ENCODE measurements around the gene PYGO2.
"Not testable (repeated sequence)": the region's sequence is repeated elsewhere in the genome, so short reads cannot be mapped to it uniquely, and the experiment has no call there.

Gene PYGO2

DNA sequence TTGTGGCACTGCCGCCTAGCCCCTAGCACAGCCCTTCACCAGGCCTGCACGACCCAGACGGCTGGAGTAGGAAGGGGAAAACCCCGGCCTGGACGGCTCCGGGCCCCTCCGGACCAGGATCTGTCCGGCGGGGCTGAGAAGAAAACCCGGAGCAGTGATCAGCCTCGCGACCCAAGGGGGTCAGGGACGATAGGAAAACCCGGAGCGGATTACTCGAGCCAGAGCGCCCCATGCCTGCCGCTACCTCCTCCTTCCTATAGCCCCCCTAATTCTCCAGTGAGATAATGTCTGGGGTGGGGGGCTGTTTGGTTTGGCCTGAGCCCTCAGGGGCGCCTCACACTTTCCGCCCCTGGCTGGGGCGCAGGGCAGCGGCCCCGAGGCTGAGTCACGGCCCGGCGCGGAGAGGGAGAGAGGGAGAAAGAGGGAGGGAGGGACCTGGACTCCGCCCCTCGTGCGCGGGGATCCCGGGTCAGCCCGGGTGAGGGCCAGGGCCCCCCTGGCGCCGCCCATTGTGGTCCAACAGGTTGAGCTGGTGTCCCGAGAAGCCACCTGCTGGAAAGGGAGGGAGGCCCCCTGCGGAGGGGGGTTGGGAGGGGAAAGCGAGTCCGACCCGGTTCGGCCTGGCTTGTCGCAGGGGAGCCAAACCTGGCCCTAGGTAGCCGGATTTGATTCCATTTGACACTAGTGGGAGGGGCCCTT, 39.3 kb upstream of the PYGO2 start:
- DNase-seq: peak; percentile 56 to 98 (median 83)

DNA sequence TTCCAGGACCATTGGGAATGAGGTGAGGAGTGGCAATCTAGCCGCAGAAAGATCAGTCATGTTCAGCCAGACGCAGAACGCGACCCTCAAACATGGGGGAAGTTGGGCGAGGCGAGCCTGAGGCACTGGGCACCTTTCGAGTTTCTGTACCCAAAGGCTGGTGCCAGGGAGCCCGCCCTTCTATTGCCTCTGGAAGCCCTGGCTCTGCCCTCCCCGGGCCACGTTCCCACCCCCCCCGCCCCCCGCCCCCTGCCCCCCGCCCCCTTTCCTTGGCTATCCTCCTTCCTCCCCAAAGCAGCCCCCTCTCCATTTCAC, 38.8 kb upstream of the PYGO2 start:
- peak in 9 of 51 donors; percentile 47 to 77 (median 69) for DNase-seq

DNA sequence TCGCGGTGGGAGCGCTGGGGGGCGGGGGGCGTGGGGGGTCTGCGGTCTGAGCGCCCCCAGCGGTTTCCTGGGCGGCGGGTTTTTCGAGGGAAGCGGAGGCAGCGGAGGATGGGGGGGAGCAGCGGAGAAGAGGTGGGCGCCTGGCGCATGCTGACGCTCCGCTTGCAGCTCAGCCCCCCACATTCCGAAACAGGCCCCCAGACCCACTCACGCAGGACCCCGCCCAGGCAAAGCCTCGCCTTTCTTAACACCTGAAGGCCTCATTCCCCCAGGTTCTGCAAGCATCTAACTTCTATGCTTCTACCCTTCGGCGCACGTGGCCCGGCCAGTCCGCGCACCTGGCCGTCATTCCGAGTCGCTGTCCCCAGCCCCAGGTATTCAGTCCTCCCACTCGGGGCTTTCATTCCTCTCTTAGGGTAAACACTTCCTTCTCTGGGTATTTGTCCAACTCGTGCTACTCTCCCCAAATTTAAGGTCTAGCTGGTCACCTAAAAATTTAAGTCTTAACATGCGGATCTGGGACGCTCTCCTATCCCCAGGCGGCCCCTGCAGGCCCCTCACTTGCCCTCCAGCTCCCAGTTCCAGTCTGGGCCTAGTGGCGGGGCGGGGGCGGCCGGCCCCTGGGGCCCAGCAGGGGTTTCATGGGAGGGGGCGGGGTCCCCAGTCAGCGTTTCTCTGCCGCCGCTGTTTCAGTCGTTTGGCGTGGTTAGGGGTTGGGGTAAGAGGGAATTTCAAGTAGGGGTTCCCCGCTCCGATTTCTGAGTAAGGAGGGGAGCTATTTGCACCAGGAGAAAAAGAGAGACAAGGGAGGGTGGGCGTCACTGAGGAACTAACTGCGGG, 38.2 kb upstream of the PYGO2 start:
- DNase-seq: peak in 5 of 51 donors; percentile 44 to 61 (median 51)

DNA sequence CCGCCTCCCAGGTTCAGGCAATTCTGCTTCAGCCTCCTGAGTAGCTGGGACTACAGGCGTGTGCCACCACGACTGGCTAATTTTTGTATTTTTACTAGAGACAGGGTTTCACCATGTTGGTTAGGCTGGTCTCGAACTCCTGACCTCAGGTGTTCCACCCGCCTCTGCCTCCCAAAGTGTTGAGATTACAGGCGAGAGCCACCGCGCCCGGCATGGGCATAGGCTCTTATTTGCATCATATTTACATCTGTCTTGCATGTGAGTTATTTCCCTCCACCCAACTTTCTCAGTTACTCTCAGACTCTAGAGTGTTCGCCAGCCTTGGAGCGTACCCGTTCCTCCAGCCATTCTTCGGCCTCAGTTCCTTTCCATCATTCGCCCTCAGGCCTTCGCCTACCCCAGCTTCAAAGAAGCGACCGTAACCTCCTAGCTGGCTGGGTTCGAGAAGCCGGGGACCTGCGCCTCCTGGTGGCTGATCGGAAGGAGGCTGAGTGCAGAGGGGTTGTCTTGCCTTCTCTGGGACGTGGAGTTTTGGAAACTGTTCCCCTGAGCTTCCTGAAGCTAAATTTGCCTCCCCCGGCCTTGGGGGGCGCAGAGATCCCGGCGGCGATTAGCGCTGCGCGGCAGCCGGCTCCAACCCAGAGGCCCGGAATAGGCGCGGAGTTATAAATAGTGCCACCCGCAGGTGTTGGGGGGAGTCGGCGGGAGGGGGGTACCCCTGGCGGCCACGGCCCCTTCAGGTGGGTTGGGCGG, 37.4 kb upstream of the PYGO2 start:
- peak in 35 of 51 donors; percentile 17 to 71 (median 39) for DNase-seq

DNA sequence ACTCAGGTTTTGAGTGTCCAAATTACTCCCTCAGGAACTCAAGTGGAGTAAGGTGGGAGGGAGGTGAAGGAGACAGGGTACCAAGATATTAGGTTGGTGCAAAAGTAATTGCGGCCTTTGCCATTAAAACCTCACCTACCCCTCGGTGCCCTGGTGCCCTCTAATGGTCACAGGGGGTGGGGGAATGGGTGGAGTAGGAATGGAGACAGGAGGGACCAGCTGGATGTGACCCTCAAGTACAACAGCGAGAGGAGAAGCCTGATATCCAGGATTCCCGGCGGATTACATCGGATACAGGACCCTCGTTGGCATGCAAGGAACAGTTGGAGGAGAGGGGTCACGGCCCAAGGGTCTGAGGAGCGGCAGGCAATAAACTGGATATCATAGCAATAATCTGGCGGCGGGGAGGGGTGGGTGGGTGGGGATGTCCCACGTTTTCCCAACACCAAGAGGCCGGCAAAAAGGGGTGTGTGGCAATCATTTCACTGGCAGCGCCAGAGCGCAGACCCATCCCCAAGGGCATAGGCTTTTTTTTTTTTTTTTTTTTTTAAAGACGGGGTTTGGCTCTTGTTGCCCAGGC, 36.7 kb upstream of the PYGO2 start:
- DNase-seq: no peak

DNA sequence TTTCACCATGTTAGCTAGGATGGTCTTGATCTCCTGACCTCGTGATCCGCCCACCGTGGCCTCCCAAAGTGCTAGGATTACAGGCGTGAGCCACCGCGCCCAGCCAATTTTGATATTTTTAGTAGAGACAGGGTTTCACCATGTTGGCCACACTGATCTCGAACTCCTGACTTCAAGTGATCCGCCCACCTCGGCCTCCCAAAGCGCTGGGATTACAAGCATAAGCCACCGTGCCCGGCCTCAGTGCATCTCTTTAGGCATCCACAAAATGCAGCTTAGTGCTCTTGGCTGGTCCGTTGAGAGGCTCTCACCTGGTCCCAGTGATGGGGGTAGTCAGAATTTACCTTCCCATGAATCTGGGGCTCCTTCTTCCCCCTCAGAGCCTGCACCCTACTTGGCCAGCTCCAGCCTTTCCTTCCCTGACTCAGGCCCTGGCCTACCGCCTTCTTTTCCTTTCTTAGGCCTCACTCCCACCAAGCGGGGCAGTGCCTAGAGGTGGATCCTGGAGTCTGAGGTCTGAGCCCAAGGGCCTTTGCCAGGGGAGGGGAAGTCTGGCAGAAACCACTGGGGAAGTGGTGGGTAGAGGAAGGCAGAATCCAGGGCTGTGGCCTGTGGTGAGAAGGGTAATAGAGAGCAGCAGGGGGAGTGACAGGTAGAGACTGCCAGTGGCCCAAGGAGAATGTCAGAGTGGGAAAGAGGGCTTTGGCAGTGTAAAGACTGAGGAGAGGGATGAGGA, 35.6 kb upstream of the PYGO2 start:
- DNase-seq: no peak

DNA sequence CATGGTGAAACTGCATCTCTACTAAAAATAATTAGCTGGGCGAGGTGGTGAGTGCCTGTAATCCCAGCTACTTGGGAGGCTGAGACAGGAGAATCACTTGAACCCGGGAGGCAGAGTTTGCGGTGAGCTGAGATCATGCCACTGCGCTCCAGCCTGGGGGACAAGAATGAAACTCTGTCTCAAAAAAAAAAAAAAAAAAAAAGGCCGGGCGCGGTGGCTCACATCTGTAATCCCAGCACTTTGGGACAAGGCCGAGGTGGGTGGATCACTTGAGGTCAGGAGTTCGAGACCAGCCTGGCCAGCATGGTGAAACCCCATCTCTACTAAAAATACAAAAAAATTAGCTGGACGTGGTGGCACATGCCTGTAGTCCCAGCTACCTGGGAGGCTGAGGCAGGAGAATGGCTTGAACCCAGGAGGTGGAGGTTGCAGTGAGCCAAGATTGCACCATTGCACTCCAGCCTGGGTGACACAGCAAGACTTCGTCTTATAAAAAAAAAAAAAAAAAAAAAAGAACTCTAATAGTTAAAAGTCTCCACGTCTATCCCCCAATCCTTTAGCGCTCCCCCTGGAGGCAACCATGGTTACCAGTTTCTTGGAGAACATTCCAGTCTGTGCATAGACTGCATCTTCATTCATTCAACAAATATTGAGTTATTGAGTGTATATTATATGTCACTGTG, 33.9 kb upstream of the PYGO2 start:
- peak in 4 of 51 donors; percentile 19 to 35 (median 25) for DNase-seq

DNA sequence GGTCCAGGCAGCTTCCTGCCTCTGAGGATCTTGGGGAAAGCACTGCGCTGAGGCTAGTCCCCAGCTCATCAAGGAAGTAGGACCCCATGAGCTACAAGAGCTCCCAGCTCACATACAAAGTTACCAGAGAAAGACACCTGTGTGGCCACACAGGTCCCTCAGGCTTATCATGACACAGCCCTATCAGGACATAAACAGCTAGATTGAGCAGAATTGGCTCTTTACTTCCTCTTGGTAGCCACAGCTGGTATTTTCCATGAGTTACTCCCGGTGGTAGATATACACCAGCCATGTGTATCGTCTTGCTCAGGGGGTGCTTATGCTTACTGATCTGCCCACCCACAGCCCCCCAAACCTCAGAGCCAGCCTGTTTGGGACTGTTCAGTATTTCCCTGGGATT, 33.0 kb upstream of the PYGO2 start:
- no peak for DNase-seq

DNA sequence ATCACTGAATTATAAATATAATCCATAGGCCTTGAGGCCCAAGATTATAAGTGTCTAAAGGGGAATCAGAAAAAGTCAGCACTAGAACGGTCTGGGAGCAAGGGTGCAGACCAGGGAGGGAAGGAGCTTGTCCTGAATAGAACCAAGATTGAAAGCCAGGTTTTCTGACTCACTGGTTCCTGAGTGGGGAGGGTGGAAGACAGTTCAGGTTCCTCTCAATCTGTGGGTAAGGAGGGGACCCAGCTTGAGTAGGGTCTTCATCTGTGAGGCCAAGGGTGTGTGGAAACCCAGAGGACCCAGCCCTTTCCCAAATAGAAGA, 32.6 kb upstream of the PYGO2 start:
- no peak for DNase-seq

DNA sequence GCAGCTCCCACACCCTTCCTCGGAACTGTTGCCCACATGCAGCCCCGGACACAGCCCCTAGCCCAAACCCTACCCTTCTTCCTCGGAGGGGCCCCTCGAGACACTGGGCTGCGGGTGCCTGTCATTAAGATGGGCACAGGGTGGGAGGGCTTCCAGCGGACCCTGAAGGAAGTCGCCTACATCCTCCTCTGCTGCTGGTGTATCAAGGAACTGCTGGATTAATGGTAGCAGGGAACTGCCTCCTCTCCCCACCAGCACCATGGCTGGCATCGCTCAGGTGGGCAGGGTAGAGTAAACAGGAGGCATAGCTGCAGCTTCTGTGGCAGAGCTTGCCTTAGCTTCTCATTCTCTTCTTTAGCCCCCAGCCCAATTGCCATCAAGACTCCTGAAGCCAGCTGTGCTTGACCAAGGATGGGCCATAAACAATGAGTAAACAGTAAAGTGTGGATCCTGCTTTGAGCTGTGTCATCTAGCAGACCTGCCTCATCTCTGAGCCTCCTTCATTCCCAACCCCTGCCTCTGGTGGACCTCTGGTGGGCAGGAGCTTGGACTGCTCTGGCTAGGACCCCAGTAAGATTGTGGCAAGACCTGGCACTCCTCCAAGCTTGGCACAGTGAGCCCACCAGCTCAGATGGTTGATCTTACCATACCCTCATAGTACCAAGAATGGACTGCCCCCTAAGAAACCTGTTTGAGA, 32.1 kb upstream of the PYGO2 start, which contains the start of gene LENEP:
Gene LENEP (plus strand): TSS at position 15 of the 697 bp plus-strand sequence. CDS start 22 bp downstream, at position 37.
- DNase-seq: no peak

DNA sequence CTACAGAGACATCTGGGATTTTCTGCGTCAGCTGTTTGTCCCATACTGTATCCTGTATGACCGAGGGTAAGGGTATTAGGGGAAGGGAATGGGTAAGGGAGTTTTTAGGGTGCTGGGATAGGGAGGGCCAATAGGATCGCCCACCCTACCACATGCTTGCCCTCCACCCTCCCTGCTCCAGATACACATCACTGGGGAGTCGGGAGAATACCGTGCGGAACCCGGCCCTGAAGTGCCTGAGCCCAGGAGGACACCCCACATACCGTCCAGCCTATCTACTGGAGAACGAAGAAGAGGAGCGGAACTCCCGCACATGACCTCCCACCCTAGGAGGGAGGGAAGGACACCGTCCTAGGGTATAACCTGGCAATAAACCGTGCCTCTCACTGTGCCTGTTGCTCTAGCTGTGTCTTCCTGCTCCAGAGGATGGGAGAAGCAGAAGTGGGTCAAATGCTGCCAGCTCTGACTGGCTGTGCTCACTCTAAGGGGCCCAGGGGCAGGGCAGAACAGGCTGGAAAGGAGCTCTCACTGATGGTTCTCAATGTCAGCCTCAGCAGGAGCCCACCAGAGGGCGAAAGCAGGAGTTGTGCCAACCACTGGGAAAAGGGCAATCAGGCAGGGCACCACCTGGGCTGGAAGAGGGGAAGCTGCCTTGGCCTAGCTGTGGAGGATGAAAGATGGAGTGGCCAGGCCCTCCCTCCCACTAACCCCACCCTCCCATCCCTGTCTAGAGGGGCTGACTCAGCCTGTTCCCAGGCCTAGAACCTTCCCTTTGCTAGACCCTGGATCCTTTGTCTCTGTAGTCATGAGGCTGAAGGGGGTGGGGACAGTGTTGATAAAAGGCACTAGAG, 31.4 kb upstream of the PYGO2 start:
- no peak for DNase-seq

DNA sequence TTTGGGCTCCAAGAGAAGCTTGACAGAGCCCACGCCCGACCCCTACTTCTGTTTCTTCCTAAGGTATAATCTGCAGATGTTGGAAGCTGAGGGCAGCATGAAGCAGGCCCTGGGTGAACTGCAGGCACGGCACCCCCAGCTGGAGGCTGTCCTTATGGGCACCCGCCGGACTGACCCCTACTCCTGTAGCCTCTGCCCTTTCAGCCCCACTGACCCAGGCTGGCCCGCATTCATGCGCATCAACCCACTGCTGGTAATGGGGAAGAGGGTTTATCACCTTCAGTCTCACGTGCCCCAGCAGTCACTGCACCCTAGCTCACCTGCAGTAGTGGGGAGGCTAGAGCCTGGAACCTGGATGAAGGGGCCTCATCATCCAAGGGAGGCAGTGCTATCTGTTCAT, 28.7 kb upstream of the PYGO2 start:
- DNase-seq: no peak

DNA sequence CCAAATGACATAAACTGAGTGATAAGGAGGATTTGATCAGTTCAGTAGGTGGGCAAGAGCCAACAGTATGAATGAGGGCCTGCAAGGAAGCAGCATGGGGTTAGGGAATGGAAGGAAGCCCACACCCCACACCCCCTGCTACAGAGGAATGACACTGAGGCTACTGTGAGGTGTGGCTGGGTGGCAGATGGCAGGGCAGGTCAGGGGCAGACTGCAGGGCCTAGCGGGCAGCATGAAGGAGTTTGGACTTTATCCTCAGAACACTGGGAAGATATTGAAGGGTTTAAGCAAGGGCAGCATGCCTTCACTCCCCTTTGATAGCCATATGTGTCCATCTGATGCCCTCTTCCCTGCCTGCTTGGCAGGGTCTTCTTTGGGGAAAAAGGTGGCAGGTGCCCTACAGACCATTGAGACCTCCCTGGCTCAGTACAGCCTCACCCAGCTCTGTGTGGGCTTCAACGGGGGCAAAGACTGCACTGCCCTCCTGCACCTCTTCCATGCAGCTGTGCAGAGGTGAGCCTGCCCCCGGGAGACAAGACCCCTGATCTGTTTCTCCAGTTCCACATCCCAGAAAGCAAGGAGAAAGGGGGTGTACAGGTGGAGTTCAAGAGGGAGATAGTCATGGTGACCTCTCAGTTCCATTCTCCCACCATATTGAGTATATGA, 27.7 kb upstream of the PYGO2 start:
- no peak for DNase-seq

DNA sequence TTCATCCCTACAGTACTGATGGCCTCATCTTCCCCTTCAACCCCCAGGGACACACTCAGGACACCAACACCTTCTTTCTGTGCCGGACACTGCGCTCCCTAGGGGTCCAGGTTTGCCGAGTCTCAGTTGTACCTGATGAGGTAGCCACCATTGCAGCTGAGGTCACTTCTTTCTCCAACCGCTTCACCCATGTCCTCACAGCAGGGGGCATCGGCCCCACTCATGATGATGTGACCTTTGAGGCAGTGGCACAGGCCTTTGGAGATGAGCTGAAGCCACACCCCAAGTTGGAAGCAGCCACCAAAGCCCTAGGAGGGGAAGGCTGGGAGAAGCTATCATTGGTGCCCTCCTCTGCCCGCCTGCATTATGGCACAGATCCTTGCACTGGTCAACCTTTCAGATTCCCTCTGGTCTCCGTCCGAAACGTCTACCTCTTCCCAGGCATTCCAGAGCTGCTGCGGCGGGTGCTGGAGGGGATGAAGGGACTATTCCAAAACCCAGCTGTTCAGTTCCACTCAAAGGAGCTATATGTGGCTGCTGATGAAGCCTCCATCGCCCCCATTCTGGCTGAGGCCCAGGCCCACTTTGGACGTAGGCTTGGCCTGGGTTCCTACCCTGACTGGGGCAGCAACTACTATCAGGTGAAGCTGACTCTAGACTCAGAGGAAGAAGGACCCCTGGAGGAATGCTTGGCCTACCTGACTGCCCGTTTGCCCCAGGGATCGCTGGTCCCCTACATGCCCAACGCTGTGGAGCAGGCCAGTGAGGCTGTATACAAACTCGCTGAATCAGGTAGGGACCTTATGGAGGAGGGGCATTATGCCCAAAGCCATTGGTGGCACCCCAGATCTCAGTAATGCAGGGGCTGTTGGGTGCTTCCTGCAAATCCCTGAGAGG, 26.7 kb upstream of the PYGO2 start:
- DNase-seq: no peak

DNA sequence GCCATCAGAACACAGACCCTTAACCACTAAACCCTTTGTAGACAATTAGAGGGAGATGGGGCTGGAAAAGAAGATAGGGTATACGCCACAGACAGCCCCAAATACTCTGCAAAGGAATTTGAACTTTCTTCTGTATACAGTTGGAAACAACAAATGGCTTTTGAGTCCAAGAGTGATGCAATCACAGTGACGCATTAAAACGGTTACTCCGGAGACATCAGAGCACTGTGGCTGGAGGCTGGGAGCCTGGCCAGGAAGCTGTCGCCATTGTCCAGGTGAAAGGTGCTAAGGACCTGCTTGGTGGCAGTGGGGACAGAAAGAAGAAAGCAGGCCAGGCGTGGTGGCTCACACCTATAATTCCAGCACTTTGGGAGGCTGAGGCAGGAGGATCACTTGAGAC, 25.7 kb upstream of the PYGO2 start:
- DNase-seq: no peak

DNA sequence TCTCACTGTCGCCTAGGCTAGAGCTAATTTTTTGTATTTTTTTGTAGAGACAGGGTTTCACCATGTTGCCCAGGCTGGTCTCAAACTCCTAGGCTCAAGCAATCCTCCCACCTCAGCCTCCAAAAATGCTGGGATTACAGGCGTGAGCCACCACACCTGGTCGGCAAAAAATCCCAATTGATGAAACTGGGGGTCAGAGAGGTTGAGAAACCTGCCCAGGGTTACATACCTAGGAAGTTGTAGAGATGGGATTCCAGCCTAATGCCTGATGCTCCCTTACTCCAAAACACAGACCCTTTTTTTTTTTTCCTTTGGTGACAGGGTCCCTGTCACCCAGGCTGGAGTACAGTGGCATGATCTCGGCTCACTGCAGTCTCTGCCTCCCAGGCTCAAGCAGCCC, 25.2 kb upstream of the PYGO2 start:
- not testable (repeated sequence) for DNase-seq

DNA sequence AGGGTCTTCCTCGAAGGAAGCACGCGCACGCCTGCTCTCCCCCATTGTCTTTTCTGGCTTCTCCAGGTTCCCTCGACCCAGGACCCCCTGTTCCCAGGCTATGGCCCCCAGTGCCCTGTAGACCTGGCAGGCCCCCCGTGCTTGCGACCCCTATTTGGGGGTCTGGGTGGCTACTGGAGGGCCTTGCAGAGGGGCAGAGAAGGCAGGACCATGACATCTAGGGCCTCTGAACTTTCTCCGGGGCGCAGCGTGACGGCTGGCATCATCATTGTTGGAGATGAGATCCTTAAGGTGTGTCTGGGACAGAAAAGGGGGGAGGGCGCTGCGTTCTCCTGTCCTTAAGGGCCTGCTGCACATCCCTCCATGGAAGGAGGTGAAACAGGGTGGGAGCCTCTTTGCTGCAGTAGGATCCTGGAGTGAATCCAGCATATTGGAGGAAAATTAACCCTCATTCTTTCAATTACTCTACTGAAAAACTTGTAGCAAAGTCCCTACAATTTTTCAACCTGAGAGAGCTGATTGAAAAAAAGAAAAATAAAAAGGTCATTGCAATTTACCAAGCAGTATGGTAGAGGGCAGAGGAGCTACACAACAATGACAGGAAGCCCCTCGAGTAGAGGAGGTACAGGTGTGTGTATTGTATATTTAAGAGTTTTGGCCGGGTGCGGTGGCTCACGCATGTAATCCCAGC, 22.3 kb upstream of the PYGO2 start:
- no peak for DNase-seq
